ENCODE results near the gene ZNF557.
"Not testable (repeated sequence)": the region's sequence is repeated elsewhere in the genome, so short reads cannot be mapped to it uniquely, and the experiment has no call there.

The ZNF557 gene

DNA sequence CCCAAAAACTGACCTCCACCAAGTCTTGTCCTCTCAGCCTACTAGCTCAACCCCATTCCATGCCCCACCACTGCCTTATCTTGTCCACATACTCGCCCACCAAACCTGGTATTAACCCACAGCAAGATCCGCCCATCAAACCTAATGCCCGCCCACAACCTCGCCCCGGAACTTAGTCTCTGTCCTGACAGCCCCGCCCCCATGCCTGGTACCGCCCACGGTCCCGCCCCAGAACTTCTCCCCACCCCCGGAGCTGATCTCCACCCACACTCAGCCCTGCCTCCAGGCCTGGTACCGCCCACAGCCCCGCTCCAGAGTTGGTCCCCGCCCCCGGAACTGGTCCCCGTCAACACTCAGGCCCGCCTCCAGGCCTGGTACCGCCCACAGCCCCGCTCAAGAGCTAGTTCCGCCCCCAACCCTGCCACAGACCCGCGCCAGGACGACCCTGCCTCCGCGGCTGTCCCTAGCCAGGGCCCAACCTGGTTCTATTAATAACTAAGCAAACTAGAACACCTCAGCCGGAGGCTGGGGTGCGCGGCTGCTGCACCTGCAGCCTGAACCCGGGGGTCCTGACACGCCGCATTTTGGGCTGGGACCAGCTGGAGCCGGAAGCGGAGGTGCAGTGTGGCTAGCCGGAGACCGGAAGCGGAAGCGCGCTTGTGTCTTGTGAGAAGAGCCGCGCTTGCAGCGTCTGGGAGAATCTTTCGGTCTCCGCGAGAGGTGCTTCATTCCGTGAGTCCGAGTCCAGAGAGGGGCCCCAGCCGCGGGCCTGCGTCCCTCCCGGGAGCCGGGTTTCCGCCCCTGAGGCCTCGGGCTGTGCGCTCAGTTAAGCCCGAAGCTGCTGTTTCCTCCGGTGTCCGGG is at the start of gene ZNF557:
ZNF557 (plus strand) TSS at position 662 of the 862 bp plus-strand sequence. CDS start 5,372 bp downstream, outside the sequence.
- peak; percentile 88 for DNase-seq

DNA sequence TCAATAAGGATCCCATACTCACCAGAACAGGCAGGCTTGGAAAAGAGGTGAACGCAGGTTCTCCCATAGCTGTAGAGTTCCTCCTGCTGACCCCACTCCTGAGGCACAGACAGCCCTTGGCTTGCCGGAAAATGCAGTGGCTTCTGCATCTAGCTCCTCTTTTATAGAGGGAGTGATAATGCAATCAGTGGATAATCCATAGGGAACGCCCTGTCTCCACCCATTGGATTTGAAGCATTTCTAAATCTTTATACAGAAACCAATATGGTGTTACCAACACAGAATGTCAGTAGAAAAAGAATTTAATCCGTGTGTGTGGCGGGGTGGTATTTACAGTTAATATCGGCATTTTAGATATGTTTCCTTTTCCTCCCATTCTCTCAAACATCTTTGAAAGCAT is 48.2 kb upstream of the ZNF557 start, which contains the start of gene MBD3L2B:
MBD3L2B (minus strand) TSS at position 101 of the 400 bp plus-strand sequence; CDS start at position 67, 34 bp downstream.
- not testable (repeated sequence) for DNase-seq

DNA sequence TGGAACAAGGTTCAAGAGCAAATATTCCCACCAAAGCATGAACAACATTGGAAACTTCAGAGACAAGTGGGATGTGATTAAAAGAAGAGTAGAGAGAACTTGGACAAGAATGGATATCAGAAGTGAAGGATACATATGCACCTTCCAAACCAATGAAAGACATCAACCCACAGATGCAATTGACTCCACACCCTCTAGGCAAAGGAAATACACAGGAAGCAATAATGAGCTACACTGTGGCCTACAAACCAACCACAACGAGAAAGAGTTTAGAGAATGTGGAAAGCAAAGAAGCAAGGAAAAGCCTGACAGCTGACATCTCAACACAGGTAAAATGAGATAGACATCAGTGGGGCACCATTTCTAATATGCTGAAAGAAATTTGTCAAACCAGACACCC is 40.7 kb upstream of the ZNF557 start:
- not testable (repeated sequence) for DNase-seq

DNA sequence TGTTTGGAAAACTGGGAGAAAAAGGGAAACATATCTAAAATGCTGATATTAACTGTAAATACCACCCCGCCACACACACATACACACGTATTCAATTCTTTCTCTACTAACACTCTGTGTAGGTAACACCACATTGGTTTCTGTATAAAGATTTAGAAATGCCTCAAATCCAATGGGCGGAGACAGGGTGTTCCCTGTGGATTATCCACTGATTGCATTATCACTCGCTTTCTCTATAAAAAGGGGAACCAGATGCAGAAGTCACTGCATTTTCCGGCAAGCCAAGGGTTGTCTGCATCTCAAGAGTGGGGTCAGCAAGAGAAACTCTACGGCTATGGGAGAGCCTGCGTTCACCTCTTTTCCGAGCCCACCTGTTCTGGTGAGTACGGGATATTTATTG is 39.2 kb upstream of the ZNF557 start, which contains the start of gene MBD3L5:
MBD3L5 (plus strand) TSS at position 301 of the 400 bp plus-strand sequence; CDS start at position 335, 34 bp downstream.
- DNase-seq = not testable (repeated sequence)

DNA sequence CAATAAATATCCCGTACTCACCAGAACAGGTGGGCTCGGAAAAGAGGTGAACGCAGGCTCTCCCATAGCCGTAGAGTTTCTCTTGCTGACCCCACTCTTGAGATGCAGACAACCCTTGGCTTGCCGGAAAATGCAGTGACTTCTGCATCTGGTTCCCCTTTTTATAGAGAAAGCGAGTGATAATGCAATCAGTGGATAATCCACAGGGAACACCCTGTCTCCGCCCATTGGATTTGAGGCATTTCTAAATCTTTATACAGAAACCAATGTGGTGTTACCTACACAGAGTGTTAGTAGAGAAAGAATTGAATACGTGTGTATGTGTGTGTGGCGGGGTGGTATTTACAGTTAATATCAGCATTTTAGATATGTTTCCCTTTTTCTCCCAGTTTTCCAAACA is 29.4 kb upstream of the ZNF557 start, which contains the start of gene MBD3L4:
MBD3L4 (minus strand) TSS at position 101 of the 400 bp plus-strand sequence; CDS start at position 66, 35 bp downstream.
- not testable (repeated sequence) for DNase-seq

DNA sequence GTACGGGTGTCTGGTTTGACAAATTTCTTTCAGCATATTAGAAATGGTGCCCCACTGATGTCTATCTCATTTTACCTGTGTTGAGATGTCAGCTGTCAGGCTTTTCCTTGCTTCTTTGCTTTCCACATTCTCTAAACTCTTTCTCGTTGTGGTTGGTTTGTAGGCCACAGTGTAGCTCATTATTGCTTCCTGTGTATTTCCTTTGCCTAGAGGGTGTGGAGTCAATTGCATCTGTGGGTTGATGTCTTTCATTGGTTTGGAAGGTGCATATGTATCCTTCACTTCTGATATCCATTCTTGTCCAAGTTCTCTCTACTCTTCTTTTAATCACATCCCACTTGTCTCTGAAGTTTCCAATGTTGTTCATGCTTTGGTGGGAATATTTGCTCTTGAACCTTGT is 27.9 kb upstream of the ZNF557 start:
- not testable (repeated sequence) for DNase-seq

DNA sequence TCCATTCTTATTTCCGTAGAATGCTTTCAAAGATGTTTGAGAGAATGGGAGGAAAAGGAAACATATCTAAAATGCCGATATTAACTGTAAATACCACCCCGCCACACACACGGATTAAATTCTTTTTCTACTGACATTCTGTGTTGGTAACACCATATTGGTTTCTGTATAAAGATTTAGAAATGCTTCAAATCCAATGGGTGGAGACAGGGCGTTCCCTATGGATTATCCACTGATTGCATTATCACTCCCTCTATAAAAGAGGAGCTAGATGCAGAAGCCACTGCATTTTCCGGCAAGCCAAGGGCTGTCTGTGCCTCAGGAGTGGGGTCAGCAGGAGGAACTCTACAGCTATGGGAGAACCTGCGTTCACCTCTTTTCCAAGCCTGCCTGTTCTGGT is 20.5 kb upstream of the ZNF557 start, which contains the start of gene MBD3L2:
MBD3L2 (plus strand) TSS at position 301 of the 400 bp plus-strand sequence; CDS start at position 354, 53 bp downstream.
- DNase-seq = not testable (repeated sequence)

DNA sequence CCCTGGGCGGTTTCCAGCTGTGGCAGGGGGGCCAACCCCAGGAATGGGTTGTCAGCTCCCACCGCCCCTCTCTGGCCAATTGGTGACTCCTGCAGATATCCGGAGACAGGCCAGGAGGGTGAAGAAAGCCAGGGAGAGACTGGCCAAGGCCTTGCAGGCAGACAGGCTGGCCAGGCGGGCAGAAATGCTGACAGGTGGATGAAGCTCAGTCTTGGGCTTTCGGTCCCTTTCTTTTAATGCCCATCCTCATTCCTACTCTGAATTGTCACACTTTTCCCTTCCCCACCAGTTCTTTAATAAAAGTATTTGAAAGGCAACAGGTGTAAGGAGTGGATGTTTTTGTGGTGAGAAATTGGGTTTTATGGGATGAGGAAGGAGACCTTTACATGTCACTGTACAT is 18.1 kb upstream of the ZNF557 start:
- DNase-seq = not testable (repeated sequence)

DNA sequence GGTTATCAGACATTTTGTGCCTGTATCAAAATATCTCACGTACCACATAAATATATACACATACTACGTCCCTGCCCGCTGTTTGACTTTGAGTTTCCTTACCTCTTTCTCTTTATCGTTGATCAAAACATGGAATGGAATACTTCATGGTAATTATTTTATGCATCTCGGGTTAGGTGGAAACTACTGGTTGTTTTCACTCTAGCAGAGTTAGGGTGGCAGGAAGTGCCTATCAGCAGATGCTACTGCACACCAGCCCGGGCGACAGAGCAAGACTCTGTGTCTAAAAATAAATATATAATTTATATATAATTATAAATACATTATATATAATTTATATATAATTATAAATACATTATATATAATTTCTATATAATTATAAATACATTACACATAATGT is 16.6 kb upstream of the ZNF557 start:
- DNase-seq = not testable (repeated sequence)

DNA sequence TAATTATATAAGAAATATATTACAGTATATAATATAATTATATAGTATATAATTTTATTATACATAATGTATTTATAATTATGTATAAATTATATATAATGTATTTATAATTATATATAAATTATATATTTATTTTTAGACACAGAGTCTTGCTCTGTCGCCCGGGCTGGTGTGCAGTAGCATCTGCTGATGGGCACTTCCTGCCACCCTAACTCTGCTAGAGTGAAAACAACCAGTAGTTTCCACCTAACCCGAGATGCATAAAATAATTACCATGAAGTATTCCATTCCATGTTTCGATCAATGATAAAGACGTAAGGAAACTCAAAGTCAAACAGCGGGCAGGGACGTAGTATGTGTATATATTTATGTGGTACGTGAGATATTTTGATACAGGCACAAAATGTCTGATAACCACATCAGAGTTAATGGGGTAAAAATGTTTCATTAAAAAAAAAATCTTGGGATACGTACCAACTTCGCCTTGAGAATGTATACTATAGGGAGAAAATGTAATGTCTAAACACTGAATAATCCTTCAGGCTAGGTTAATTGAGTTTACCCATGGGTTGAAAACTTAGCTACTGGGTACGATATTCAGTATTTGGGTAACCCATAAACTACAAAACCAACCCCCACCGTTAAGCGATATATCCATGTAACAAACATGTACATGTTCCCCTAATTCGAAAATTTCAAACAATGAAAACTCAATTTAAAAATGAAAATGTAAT is 14.7 kb upstream of the ZNF557 start:
- not testable (repeated sequence) for DNase-seq

DNA sequence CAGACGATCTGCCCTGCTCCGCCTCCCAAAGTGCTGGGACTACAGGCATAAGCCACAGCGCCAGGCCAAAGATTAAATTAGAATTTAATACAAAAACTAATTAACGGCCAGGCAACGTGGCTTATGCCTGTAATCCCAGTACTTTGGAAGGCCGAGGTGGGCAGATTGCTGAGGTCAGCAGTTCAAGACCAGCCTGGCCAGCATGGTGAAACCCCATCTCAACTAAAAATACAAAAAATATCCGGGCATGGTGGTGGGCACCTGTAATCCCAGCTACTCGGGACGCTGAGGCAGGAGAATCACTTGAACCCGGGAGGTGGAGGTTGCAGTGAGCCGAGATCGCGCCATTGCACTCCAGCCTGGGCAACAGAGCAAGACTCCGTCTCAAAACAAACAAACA is 13.8 kb upstream of the ZNF557 start:
- not testable (repeated sequence) for DNase-seq

- not testable (repeated sequence) for DNase-seq
Observed at GRCh38 chr19:7056371-7056770, 13.1 kb upstream of the ZNF557 start.

- not testable (repeated sequence) for DNase-seq
Observed at GRCh38 chr19:7058576-7058975, 10.9 kb upstream of the ZNF557 start, which contains the start of gene MBD3L3. TSS of gene MBD3L3 (minus strand) at chr19:7058676. CDS start at chr19:7058605, 71 bp downstream.

DNA sequence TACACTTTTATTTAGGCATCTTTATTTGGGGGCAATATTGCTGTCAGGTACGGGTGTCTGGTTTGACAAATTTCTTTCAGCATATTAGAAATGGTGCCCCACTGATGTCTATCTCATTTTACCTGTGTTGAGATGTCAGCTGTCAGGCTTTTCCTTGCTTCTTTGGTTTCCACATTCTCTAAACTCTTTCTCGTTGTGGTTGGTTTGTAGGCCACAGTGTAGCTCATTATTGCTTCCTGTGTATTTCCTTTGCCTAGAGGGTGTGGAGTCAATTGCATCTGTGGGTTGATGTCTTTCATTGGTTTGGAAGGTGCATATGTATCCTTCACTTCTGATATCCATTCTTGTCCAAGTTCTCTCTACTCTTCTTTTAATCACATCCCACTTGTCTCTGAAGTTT is 9.5 kb upstream of the ZNF557 start:
- DNase-seq = not testable (repeated sequence)

DNA sequence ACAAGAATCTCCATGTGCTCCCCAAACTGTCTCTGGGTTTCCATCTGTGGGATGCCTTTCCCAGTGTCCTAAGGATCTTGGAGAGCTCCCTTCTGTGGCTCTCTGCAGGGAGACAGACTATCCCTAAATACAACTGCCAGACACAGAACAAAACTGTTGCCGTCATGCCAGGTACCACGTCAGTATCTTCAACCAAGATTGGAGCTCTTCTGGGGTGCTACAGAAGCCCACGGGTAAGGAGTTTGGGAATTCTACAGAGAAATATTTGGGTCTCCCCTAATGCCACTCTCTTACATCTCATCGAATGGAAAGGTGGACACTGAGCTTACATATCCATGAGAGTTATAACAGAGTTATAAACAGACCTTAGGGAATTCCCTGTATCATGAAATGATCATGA is 6.2 kb upstream of the ZNF557 start:
- no peak for DNase-seq

GRCh38 chr19:7063764-7064418 is 5.6 kb upstream of the ZNF557 start:
- DNase-seq = no peak

DNA sequence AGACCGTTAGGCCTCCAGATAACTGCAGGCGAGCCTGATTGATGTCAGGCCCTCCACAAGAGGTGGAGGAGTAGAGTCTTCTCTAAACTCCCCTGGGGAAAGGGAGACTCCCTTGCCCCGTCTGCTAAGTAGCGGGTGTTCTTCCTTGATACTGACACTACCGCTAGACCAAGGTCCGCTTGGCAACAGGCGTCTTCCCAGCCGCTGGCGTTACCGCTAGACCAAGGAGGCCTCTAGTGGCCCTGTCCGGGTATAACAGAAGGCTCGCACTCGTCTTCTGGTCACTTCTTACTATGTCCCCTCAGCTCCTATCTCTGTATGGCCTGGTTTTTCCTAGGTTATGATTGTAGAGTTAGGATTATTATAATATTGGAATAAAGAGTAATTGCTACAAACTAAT is 2.4 kb upstream of the ZNF557 start:
- not testable (repeated sequence) for DNase-seq

- DNase-seq = no peak
Observed at GRCh38 chr19:7067716-7068115, 1.8 kb upstream of the ZNF557 start.

DNA sequence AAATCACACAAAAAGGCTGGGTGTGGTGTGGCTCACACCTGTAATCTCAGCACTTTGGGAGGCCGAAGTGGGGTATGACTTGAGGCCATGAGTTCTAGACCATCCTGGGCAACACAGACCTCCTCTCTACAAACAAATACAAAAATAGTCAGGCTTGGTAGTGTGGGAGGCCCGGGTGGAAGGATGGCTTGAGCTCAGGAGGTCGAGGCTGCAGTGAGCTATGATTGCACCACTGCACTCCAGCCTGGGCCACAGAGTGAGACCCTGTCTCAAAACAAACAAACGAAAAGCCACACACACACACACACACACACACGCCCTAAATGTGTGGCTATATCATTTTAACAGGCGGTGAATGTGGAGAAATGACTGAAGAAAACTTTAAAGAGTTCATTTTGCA is 904 bp upstream of the ZNF557 start:
- DNase-seq = no peak

GRCh38 chr19:7069904-7070226 is 362 bp downstream of the ZNF557 start:
- no peak for DNase-seq

GRCh38 chr19:7072541-7072940 is 3.0 kb downstream of the ZNF557 start:
- DNase-seq = no peak

- DNase-seq = no peak
Observed at GRCh38 chr19:7074705-7075282, 5.3 kb downstream of the ZNF557 start.
